Measurements from ENCODE around the gene FGF13.

FGF13 gene

GRCh38 chrX:138651494-138651893 is 60.0 kb downstream of the FGF13 start:
- no peak for DNase-seq

- DNase-seq: no peak
These were observed 62.9 kb downstream of the FGF13 start for GRCh38 chrX:138648568-138648967.

GRCh38 chrX:138638996-138639395 is 72.5 kb downstream of the FGF13 start:
- DNase-seq: no peak

Measured in NCI-H510A treated with DMSO at 0.1 percent for 48 hours (cell line).